Ovary (tissue), 3 donors: ENCODE results near the gene GSX2.

Experiments used
- CTCF ChIP-seq, 3 donors: fragments of 450-650 bp in 2 of 3; fragments of 200-600 bp in 1 of 3; IDR thresholded peaks; one replicate each; pipeline versions ENCODE4 v1.5.1 to v1.8.0; 2016 to 2022; ENCODE audit warnings: antibody characterized with exemption in 3 of 3, mild to moderate bottlenecking in 1 of 3
- EP300 ChIP-seq: sonication (generic); formaldehyde crosslinking; IDR thresholded peaks from one replicate; pipeline ENCODE4 v1.6.1; 2017; ENCODE audit warnings: antibody characterized with exemption
- POLR2A ChIP-seq: fragments of 450-650 bp; IDR thresholded peaks from one replicate; pipeline ENCODE4 v1.6.1; 2017; ENCODE audit warnings: antibody characterized with exemption, mild to moderate bottlenecking, moderate library complexity
- donor health status: DM: no; HTN: no; CAD: no.

DNA sequence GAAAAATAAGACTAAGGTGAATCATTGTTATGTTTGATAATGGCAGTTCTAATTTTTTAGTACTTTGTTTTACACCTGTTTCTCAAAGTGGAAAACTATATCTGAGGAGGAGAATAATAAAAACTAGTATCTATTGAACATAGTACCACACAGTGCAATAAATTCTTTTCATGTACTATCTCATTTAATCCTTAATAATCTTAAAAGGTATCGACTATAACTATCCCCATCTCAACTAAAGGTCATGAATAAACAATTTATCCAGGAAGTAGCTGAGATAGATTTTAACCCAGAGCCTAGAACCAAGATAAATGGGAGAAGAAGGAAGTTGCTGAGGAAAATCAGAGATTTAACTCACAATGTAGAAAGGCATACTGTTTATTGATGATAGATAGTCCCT, 38.1 kb upstream of the GSX2 start:
- no peak for TF ChIP-seq POLR2A
- no peak for TF ChIP-seq EP300
- TF ChIP-seq CTCF (IDR thresholded peaks at IDR 0.05): no peak
